Endothelial cell of umbilical vein (primary cell): Measurements from ENCODE around the gene NPHS1. TPM values are rescaled to one million over a fixed set of nuclear protein-coding genes. Genes with fewer than 3 reads are reported as not detected.

Source experiments
- BruUV-seq: library from RNA; stranded (reverse); fragments of 400-500 nt; replicated peaks from 2 replicates; lab custom pipeline; 2021; lab: Mats Ljungman, UMichigan
- CTCF ChIA-PET: fragments of 300-600, 350-600 bp; sonication (Branson Sonifier 250); formaldehyde crosslinking; loops from one replicate; lab custom pipeline; 2021; ENCODE audit warnings: antibody characterized with exemption, inconsistent platforms; lab: Charles Lee
- POLR2A ChIA-PET: fragments of 300-600, 350-600 bp; sonication (Branson Sonifier 250); formaldehyde crosslinking; loops from one replicate; lab custom pipeline; 2021; ENCODE audit warnings: antibody characterized with exemption, inconsistent platforms; lab: Charles Lee
- DNase-seq: peaks from one replicate; pipeline ENCODE4 v3.0.0-alpha.2; 2011; ENCODE audit warnings: low read depth, low spot score
- FAIRE-seq: peaks from 2 replicates; lab custom pipeline; 2011; peaks lifted over from hg19 to GRCh38; lab: Jason Lieb, UNC
- H2AFZ ChIP-seq: 2 replicates; pipeline ENCODE4 v1.6.0; 2012; ENCODE audit warnings: low read depth, low read length, control low read depth, inconsistent platforms
- H3K27ac ChIP-seq: 2 replicates; pipeline ENCODE4 v1.5.1; 2011; ENCODE audit warnings: low read depth, mild to moderate bottlenecking, control low read depth, low read length, moderate library complexity; ENCODE audit not compliant: insufficient read depth
- H3K27me3 ChIP-seq, 2 experiments: 2 replicates each; pipeline versions ENCODE4 v1.6.0 to v1.6.1; 2011; ENCODE audit warnings: low read length in 2 of 2, mixed read lengths in 1 of 2; ENCODE audit not compliant: control insufficient read depth in 2 of 2, insufficient read depth in 2 of 2
- H3K36me3 ChIP-seq, 2 experiments: 2 replicates in 1 of 2; 3 replicates in 1 of 2; pipeline ENCODE4 v1.5.1; 2011; ENCODE audit warnings: low read length in 2 of 2, mild to moderate bottlenecking in 1 of 2, moderate library complexity in 1 of 2; ENCODE audit not compliant: control insufficient read depth in 2 of 2, insufficient read depth in 2 of 2; ENCODE audit errors: extremely low read depth in 1 of 2
- H3K4me1 ChIP-seq: 3 replicates; pipeline ENCODE4 v1.5.1; 2011; ENCODE audit warnings: mild to moderate bottlenecking, low read length; ENCODE audit not compliant: control insufficient read depth, insufficient read depth; ENCODE audit errors: extremely low read depth
- H3K4me2 ChIP-seq: 2 replicates; pipeline ENCODE4 v1.6.1; 2011; ENCODE audit warnings: low read length, control low read depth, mixed read lengths; ENCODE audit not compliant: insufficient read depth
- H3K4me3 ChIP-seq, 3 experiments: fragments of 200-600 bp in 1 of 3; sonication (generic), shearing (Covaris generic) in 1 of 3; replicated peaks in 1 of 3; 2 replicates each; pipeline ENCODE4 v1.5.1; 2011 to 2016; ENCODE audit warnings: control low read depth in 3 of 3, low read length in 3 of 3, mild to moderate bottlenecking in 2 of 3, inconsistent platforms in 1 of 3, low read depth in 1 of 3, moderate library complexity in 1 of 3; ENCODE audit not compliant: insufficient read depth in 1 of 3
- H3K79me2 ChIP-seq: 2 replicates; pipeline ENCODE4 v1.6.0; 2012; ENCODE audit warnings: low read length, inconsistent platforms; ENCODE audit not compliant: control insufficient read depth, insufficient read depth
- H3K9ac ChIP-seq: replicated peaks from 2 replicates; pipeline ENCODE3; 2011; ENCODE audit warnings: low read length, control low read depth; ENCODE audit not compliant: insufficient read depth; ENCODE audit errors: extremely low read depth
- H3K9me1 ChIP-seq: replicated peaks from 3 replicates; pipeline ENCODE4 v1.6.0; 2011; ENCODE audit warnings: mild to moderate bottlenecking, low read length; ENCODE audit not compliant: control insufficient read depth, insufficient read depth; ENCODE audit errors: extremely low read depth
- H3K9me3 ChIP-seq: replicated peaks from 2 replicates; pipeline ENCODE4 v1.5.1; 2012; ENCODE audit warnings: low read length, inconsistent platforms; ENCODE audit not compliant: control insufficient read depth, insufficient read depth
- H4K20me1 ChIP-seq: replicated peaks from 2 replicates; pipeline ENCODE3; 2011; ENCODE audit warnings: mild to moderate bottlenecking, low read length; ENCODE audit not compliant: control insufficient read depth, insufficient read depth; ENCODE audit errors: extremely low read depth
- EZH2 ChIP-seq: IDR thresholded peaks from 2 replicates; pipeline ENCODE4 v1.6.1; 2012; ENCODE audit warnings: borderline replicate concordance, low read depth, mild to moderate bottlenecking, moderate library complexity, low read length, inconsistent platforms; ENCODE audit not compliant: severe bottlenecking
- FOS ChIP-seq: IDR thresholded peaks from 2 replicates; pipeline ENCODE4 v1.6.1; 2011; ENCODE audit warnings: mild to moderate bottlenecking, low read length, moderate library complexity, borderline replicate concordance; ENCODE audit not compliant: insufficient read depth
- GATA2 ChIP-seq: IDR thresholded peaks from 2 replicates; pipeline ENCODE4 v1.7.0; 2011; ENCODE audit warnings: low read depth, mild to moderate bottlenecking, moderate library complexity, mixed read lengths, low read length; ENCODE audit not compliant: insufficient read length, insufficient read depth
- JUN ChIP-seq: IDR thresholded peaks from 2 replicates; pipeline ENCODE4 v1.6.1; 2011; ENCODE audit warnings: borderline replicate concordance, low read depth; ENCODE audit not compliant: insufficient read length, insufficient read depth
- MYC ChIP-seq: IDR thresholded peaks from one replicate; pipeline ENCODE4 v1.6.1; 2011; ENCODE audit warnings: mild to moderate bottlenecking, low read depth, low read length
- POLR2A ChIP-seq: IDR thresholded peaks from 2 replicates; pipeline ENCODE4 v1.6.1; 2012; ENCODE audit warnings: low read depth, mild to moderate bottlenecking, control low read depth, low read length
- POLR2AphosphoS5 ChIP-seq: IDR thresholded peaks from 2 replicates; pipeline ENCODE4 v1.6.1; 2012; ENCODE audit warnings: low read depth, mild to moderate bottlenecking, control low read depth, low read length, moderate library complexity; ENCODE audit not compliant: insufficient read depth
- dilution Hi-C: fragments of 300-500 bp; cut with MboI; formaldehyde crosslinking; loops from one replicate; pipeline ENCODE4 v1.15.0; 2019; ENCODE audit warnings: low sequenced_read_pairs; ENCODE audit not compliant: extremely low pct_ligation_motif_present
- intact Hi-C: fragments of 100-400 bp; cut with micrococcal nuclease; formaldehyde crosslinking; loops from one replicate; pipeline ENCODE4 v1.10.0; 2022
- polyA plus RNA-seq, 4 experiments: library from polyadenylated mRNA; depleted of rRNA in 3 of 4; stranded (reverse) in 3 of 4; unstranded in 1 of 4; fragments of >200 nt; gene quantifications; 2 replicates each; pipeline versions ENCODE4 v1.2.1 to v1.2.3, GENCODE V29; 2011 to 2012; ENCODE audit warnings: missing spikeins in 1 of 4
- total RNA-seq: library from RNA; stranded (reverse); gene quantifications from 2 replicates; pipeline ENCODE4 v1.2.3, GENCODE V29; 2021
- TF ChIP-seq, protein P1 (sequence below), 2 donors: IDR thresholded peaks; 1 replicate in 1 of 2; 2 replicates in 1 of 2; pipeline ENCODE4 v1.5.1; 2011; ENCODE audit warnings: low read length in 2 of 2, mild to moderate bottlenecking in 2 of 2, moderate library complexity in 2 of 2, control low read depth in 1 of 2, inconsistent platforms in 1 of 2, low read depth in 1 of 2; ENCODE audit not compliant: insufficient read depth in 1 of 2; ENCODE audit errors: extremely low read depth in 1 of 2
- TF ChIP-seq, protein P2 (sequence below): IDR thresholded peaks from 2 replicates; pipeline ENCODE4 v1.6.1; 2011; ENCODE audit not compliant: insufficient read depth, insufficient read length

Gene NPHS1
- total and polyA plus RNA-seq, 2 donors (not counting 3 experiments of a cell fraction or from before 2014, with no cell fraction given): not detected

DNA sequence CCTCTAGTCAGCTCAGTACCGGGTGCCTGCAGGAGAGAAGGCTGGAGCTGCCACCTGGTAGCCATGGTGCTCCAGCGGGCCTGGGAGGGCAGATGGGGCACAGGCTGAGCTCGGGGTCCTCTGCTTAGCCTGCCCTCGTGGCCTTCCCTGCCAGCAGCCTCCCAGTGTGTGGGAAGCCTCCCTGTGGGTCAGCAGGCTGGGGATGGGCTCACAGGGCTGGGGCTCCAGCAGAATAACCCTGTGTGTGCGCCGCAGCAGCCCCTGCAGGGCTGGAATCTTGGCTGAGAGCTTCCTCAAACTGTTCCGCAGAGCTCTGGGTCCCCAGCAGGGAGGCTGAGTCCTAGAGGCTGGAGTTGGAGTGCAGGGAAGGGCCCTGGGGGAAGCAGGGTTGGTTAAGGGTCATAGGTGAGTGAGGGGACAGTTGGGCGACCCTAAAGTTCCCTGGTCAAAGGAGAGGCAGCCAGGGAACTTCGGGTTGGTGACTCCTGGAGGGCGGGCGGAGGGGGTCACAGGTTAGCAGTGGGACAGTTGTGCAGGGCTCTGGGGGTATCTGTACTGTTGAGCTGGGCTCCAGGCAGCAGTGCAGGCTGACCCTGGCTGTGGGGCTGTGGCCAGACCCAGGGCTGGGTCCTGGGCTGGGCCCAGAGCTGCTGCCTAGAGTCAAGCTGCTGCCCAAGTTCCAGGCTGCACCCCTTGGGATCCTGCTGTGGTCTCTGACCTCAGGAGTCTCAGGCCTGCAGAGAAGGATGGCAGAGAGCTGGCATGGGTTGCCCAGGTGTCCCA is 62.9 kb downstream of the NPHS1 start:
- H3K27ac ChIP-seq: no peak overlapping the region
- ChIA-PET POLR2A (no interaction called here), CTCF (no interaction called here)
- no peaks in the 10 kb centered on the region for H3K4me1 ChIP-seq
- H3K79me2 ChIP-seq: no peaks in the 10 kb centered on the region
- BruUV-seq: no TSS peak
- H3K4me2 ChIP-seq: no peak overlapping the region
- TF ChIP-seq POLR2AphosphoS5 (no peak), EZH2 (no peak), JUN (no peak), FOS (no peak), GATA2 (no peak), MYC (no peak), POLR2A (no peak)
- TF ChIP-seq, protein P1, sequence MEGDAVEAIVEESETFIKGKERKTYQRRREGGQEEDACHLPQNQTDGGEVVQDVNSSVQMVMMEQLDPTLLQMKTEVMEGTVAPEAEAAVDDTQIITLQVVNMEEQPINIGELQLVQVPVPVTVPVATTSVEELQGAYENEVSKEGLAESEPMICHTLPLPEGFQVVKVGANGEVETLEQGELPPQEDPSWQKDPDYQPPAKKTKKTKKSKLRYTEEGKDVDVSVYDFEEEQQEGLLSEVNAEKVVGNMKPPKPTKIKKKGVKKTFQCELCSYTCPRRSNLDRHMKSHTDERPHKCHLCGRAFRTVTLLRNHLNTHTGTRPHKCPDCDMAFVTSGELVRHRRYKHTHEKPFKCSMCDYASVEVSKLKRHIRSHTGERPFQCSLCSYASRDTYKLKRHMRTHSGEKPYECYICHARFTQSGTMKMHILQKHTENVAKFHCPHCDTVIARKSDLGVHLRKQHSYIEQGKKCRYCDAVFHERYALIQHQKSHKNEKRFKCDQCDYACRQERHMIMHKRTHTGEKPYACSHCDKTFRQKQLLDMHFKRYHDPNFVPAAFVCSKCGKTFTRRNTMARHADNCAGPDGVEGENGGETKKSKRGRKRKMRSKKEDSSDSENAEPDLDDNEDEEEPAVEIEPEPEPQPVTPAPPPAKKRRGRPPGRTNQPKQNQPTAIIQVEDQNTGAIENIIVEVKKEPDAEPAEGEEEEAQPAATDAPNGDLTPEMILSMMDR (IDR thresholded peaks at IDR 0.05; ENCODE audit: extremely low read depth in 1 of 2, insufficient read depth in 1 of 2, low read depth in 1 of 2, low read length in 2 of 2): no peak
- TF ChIP-seq, protein P2, sequence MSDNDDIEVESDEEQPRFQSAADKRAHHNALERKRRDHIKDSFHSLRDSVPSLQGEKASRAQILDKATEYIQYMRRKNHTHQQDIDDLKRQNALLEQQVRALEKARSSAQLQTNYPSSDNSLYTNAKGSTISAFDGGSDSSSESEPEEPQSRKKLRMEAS: no peak
- no peaks in the 10 kb centered on the region for H3K9me3 ChIP-seq
- no peak overlapping the region for H3K9ac ChIP-seq
- H2AFZ ChIP-seq: no peak overlapping the region
- DNase-seq (no peak), FAIRE-seq (no peak)
- dilution Hi-C loops (no loop called here), intact Hi-C loops (no loop called here)
- H3K36me3 ChIP-seq: peaks cover 0 to 2% of the 10 kb centered on the region in 2 experiments
- no peaks in the 10 kb centered on the region for H3K9me1 ChIP-seq
- H3K4me3 ChIP-seq: no peak overlapping the region
- H4K20me1 ChIP-seq: no peaks in the 10 kb centered on the region
- H3K27me3 ChIP-seq: no peaks in the 10 kb centered on the region
